ENCODE measurements around the gene MAPRE2. TPM values are rescaled to one million over a fixed set of nuclear protein-coding genes. Genes with fewer than 3 reads are reported as not detected.

Gene MAPRE2
- total and polyA plus RNA-seq, 2 of the 13 experiments (the other 11 are each of a cell fraction or from before 2014, with no cell fraction given): 34.5 to 67.9 TPM

DNA sequence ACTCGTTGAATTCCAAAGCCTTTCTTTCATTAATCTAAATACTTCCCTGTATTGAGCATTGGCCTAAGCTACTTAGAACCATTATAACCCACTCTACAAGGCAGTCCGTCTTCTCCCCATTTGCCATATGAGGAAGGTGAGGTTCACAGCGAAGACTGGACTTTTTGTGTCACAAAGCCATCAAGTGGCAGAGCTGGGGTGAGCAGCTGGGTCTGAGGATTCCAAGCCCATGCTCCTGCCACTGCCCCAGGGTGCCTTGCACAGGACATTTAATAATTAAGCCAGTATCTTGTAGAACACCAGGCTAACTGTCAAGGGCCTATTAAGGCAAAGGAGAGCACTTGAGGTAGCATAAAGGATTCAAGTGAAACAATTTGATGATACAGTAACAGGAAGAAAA, 130.8 kb downstream of the MAPRE2 start (continued):
- TF ChIP-seq, protein P1, sequence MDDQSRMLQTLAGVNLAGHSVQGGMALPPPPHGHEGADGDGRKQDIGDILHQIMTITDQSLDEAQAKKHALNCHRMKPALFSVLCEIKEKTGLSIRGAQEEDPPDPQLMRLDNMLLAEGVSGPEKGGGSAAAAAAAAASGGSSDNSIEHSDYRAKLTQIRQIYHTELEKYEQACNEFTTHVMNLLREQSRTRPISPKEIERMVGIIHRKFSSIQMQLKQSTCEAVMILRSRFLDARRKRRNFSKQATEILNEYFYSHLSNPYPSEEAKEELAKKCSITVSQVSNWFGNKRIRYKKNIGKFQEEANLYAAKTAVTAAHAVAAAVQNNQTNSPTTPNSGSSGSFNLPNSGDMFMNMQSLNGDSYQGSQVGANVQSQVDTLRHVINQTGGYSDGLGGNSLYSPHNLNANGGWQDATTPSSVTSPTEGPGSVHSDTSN (CRISPR knock-in tag; IDR thresholded peaks at IDR 0.05; ENCODE audit: borderline replicate concordance): no peak
- TF ChIP-seq FOXA1 (IDR thresholded peaks at IDR 0.05) (no peak), FOXA1 (CRISPR knock-in tag; IDR thresholded peaks at IDR 0.05) (no peak), ZNF136 (CRISPR knock-in tag; IDR thresholded peaks at IDR 0.05; ENCODE audit: low read depth) (0 out of 2 replicates have a peak, but pooled peaks have one; percentile 49), CBFB (CRISPR knock-in tag; IDR thresholded peaks at IDR 0.05) (no peak), ARNT (IDR thresholded peaks at IDR 0.05) (no peak), ZKSCAN1 (IDR thresholded peaks at IDR 0.05; ENCODE audit: low read length) (no peak), SMYD3 (CRISPR knock-in tag; IDR thresholded peaks at IDR 0.05) (no peak), ZNF331 (CRISPR knock-in tag; IDR thresholded peaks at IDR 0.05) (peak; percentile 19; the same call in 1 of the 2 replicates), POLR2AphosphoS5 (IDR thresholded peaks at IDR 0.05; ENCODE audit: low read depth, low read length) (no peak), TBX2 (CRISPR knock-in tag; IDR thresholded peaks at IDR 0.05; ENCODE audit: borderline replicate concordance) (no peak), ZNF205 (CRISPR knock-in tag; IDR thresholded peaks at IDR 0.05) (no peak), FOXA3 (CRISPR knock-in tag; IDR thresholded peaks at IDR 0.05) (no peak; the same call in 1 of the 2 replicates), ELF3 (CRISPR knock-in tag; IDR thresholded peaks at IDR 0.05) (peak; percentile 27; the same call in 1 of the 2 replicates), ZSCAN12 (CRISPR knock-in tag; IDR thresholded peaks at IDR 0.05) (no peak), ZNF350 (CRISPR knock-in tag; IDR thresholded peaks at IDR 0.05; ENCODE audit: borderline replicate concordance, low read depth) (no peak), SRY (CRISPR knock-in tag; IDR thresholded peaks at IDR 0.05) (no peak), ZBTB40 (IDR thresholded peaks at IDR 0.05) (no peak), ZBTB40 (CRISPR knock-in tag; IDR thresholded peaks at IDR 0.05) (no peak), ZNF773 (CRISPR knock-in tag; IDR thresholded peaks at IDR 0.05; ENCODE audit: borderline replicate concordance) (no peak), PHF5A (CRISPR knock-in tag; IDR thresholded peaks at IDR 0.05; ENCODE audit: low read depth, unreplicated experiment) (no peak), SIX1 (CRISPR knock-in tag; IDR thresholded peaks at IDR 0.05; ENCODE audit: borderline replicate concordance) (no peak)

All from HepG2 (cell line).